ENCODE results near the gene TRMT112. TPM values are rescaled to one million over a fixed set of nuclear protein-coding genes. Genes with fewer than 3 reads are reported as not detected.

TRMT112 gene
- total and polyA plus RNA-seq, 12 donors, result 286 to 991 (median 397) TPM

GRCh38 chr11:64360448-64360921 is 43.1 kb upstream of the TRMT112 start:
- peaks cover 0 to 42% of the 10 kb centered on the region in 2 donors for H3K36me3 ChIP-seq (replicated peaks in 1 of 2)
- H3K4me3 ChIP-seq, result peak overlapping the region in 1 of 4 donors; percentile 97

DNA sequence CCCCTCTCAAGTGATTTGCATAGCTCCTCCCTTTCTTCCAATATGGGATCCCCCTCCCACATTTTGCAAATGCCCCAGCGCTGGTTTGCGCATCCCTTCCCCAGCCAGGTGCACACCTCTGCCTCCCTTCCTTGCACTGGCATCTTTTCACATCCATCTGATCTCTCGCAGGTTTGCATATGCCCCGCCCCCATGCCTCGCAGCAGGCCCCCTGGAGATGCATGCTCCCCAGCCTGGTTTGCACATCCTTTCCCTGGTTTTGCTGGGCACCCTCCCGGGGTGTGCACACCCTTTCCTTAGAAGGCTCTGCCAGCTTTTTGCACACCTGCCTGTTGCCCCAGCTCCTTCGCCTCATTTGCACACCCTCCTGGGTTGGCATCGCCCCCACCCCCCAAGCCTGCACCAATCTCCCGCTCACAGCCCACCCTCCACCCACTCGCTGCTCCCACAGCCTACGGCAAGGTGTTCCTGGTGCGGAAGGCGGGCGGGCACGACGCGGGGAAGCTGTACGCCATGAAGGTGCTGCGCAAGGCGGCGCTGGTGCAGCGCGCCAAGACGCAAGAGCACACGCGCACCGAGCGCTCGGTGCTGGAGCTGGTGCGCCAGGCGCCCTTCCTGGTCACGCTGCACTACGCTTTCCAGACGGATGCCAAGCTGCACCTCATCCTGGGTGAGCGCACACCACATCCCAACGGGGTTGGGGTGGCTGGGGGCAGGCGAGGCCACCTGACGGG is 42.5 kb upstream of the TRMT112 start:
- intact Hi-C loops (cut with DNase I), result loop anchor here (10.0 kb wide), 1 partner anchor 295 kb away; no protein-coding TSS in a partner anchor
- H3K4me3 ChIP-seq, result peak overlapping the region in 3 of 4 donors; percentile 25 to 97 (median 76)
- peaks cover 14 to 35% of the 10 kb centered on the region in 2 donors for H3K4me1 ChIP-seq (replicated peaks in 1 of 2)
- H3K9me3 ChIP-seq (replicated peaks in 1 of 3), result no peaks in the 10 kb centered on the region
- H3K36me3 ChIP-seq (replicated peaks in 1 of 2), result peaks cover 0 to 36% of the 10 kb centered on the region in 2 donors
- no peak for DNase-seq
- no peaks in the 10 kb centered on the region for H3K27me3 ChIP-seq
- TF ChIP-seq CTCF (IDR thresholded peaks at IDR 0.05) (no peak), POLR2A (IDR thresholded peaks at IDR 0.05) (no peak)
- no peak overlapping the region for H3K27ac ChIP-seq
- 61 to 72% (median 68%) methylated on average over 34 to 38 of the region's 38 CpGs for WGBS, 4 donors

More at GRCh38 chr11:64360448-64360921, 43.1 kb upstream of the TRMT112 start:
- intact Hi-C loops (cut with DNase I), result no loop called here
- H3K9me3 ChIP-seq (replicated peaks in 1 of 3), result no peaks in the 10 kb centered on the region
- H3K27me3 ChIP-seq, result no peaks in the 10 kb centered on the region
- DNase-seq, result no peak
- WGBS, 4 donors, result 69 to 90% (median 73%) methylated on average over 1 to 13 of the region's 13 CpGs
- H3K27ac ChIP-seq, result no peak overlapping the region
- H3K4me1 ChIP-seq (replicated peaks in 1 of 2), result peaks cover 11 to 32% of the 10 kb centered on the region in 2 donors
- TF ChIP-seq POLR2A (IDR thresholded peaks at IDR 0.05) (no peak), CTCF (IDR thresholded peaks at IDR 0.05) (no peak)

DNA sequence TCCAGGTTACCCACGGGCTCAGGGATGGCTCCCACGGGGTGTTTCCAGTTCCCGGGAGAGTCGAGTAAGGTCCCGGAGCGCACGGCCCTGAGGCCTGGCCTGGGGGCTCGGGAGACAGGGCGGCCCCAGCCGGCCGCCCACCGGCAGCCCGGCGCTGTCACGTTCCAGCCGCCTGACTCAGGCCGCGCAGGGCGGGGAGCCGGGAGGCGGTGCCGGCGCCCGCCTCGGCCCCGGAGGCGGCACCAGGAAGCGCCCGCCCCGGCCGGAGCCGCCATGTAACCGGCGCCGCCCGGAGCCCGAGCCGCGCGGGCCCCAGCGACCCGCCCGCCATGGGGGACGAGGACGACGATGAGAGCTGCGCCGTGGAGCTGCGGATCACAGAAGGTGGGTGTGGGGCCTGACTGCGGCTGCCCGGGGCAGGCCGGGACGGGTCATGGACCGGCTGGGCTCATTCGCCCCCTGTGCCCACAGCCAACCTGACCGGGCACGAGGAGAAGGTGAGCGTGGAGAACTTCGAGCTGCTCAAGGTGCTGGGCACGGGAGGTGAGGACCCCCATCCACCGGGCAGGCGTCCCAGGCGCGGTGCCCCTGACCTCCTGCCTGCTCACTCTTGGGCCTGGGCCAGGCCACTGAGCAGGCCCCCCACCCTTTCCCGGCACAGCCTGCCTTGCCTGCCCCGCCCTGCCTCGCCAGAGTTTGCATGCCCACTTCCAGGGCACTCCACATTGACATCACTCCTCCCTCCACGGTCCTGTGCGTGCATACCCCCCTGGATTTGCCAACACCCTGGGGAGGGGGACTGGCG is 41.8 kb upstream of the TRMT112 start, which contains the start of gene RPS6KA4:
Gene RPS6KA4 (plus strand): TSS at position 256 of the 805 bp plus-strand sequence. CDS start 74 bp downstream, at position 330.
- peaks cover 0 to 31% of the 10 kb centered on the region in 2 donors for H3K36me3 ChIP-seq (replicated peaks in 1 of 2)
- TF ChIP-seq CTCF (IDR thresholded peaks at IDR 0.05) (peak in 1 of 6 experiments; percentile 17), POLR2A (IDR thresholded peaks at IDR 0.05) (peak; percentile 21 to 70)
- DNase-seq, result peak in 4 of 7 donors; percentile 58 to 68 (median 64)
- intact Hi-C loops (cut with DNase I), result loop anchor here (10.0 kb wide), 1 partner anchor 296 kb away; no protein-coding TSS in a partner anchor
- H3K4me3 ChIP-seq, result peak within 1 kb of the TSS; percentile 5 to 97 (median 50)
- no peaks in the 10 kb centered on the region for H3K27me3 ChIP-seq
- H3K9me3 ChIP-seq (replicated peaks in 1 of 3), result no peaks in the 10 kb centered on the region
- peak within 1 kb of the TSS; percentile 13 to 88 (median 82) for H3K27ac ChIP-seq
- WGBS, 4 donors, result 1 to 6% (median 1%) methylated on average over 10 to 70 of the region's 70 CpGs
- peaks cover 14 to 35% of the 10 kb centered on the region in 2 donors for H3K4me1 ChIP-seq (replicated peaks in 1 of 2)

- WGBS, 4 donors, result 13 to 30% (median 22%) methylated on average over 2 to 7 of the region's 7 CpGs
- intact Hi-C loops (cut with DNase I), result loop anchor here (10.0 kb wide), 1 partner anchor 296 kb away; no protein-coding TSS in a partner anchor
Observed at GRCh38 chr11:64358536-64358906, 41.2 kb upstream of the TRMT112 start.

More at GRCh38 chr11:64358536-64358906, 41.2 kb upstream of the TRMT112 start:
- Histone ChIP-seq H3K36me3 (replicated peaks in 1 of 2) (peaks cover 0 to 26% of the 10 kb centered on the region in 2 donors), H3K4me1 (replicated peaks in 1 of 2) (peaks cover 14 to 35% of the 10 kb centered on the region in 2 donors), H3K27me3 (no peaks in the 10 kb centered on the region), H3K9me3 (replicated peaks in 1 of 3) (no peaks in the 10 kb centered on the region), H3K4me3 (peak overlapping the region in 2 of 4 donors; percentile 76 to 97), H3K27ac (peak overlapping the region; percentile 13 to 88 (median 82))
- no peak for DNase-seq
- TF ChIP-seq POLR2A (IDR thresholded peaks at IDR 0.05), result no peak
- no peak for TF ChIP-seq CTCF (IDR thresholded peaks at IDR 0.05)
